Measurements from ENCODE around the gene WDR6.

- TF ChIP-seq CTCF (IDR thresholded peaks at IDR 0.05) (no peak), POLR2AphosphoS5 (IDR thresholded peaks at IDR 0.05) (no peak)
These were observed 8.6 kb downstream of the WDR6 start for GRCh38 chr3:49015765-49016164.

Measured in prostate gland (tissue), 2 donors.